HepG2 (cell line): ENCODE results near the gene ASPRV1. TPM values are rescaled to one million over a fixed set of nuclear protein-coding genes. Genes with fewer than 3 reads are reported as not detected.
A peak's percentile ranks its signal among the peaks of the same experiment; 100 is the strongest.

ENCODE experiments used
- ATAC-seq: fragments of 200-7000 bp; cut with Tn5 transposase; 3 replicates; pipeline ENCODE4 v1.9.1; 2020; ENCODE audit warnings: mild to moderate bottlenecking, moderate library complexity
- BruUV-seq: library from RNA; stranded (reverse); fragments of 400-500 nt; replicated peaks from 2 replicates; lab custom pipeline; 2021; lab: Mats Ljungman, UMichigan
- CTCF ChIA-PET: fragments of 300-600 bp; formaldehyde crosslinking; extraction: SDS; loops from one replicate; lab custom pipeline; 2021; ENCODE audit warnings: low total read pairs, inconsistent platforms, low intra/inter-chr PET ratio; lab: Yijun Ruan, JAX
- POLR2A ChIA-PET: fragments of 350-600 bp; sonication (Branson Sonifier 250); formaldehyde crosslinking; loops from one replicate; lab custom pipeline; 2020; ENCODE audit warnings: antibody characterized with exemption, inconsistent platforms; lab: Yijun Ruan, JAX
- DNase-seq: peaks from one replicate; pipeline ENCODE4 v3.0.0-alpha.2; 2015; ENCODE audit warnings: low spot score
- FAIRE-seq: peaks from 3 replicates; lab custom pipeline; 2011; peaks lifted over from hg19 to GRCh38; lab: Jason Lieb, UNC
- H2AFZ ChIP-seq: one replicate; pipeline ENCODE4 v1.6.1; 2011; ENCODE audit warnings: low read length, inconsistent platforms
- H3K27ac ChIP-seq: fragments of 300-600 bp; 3 replicates; pipeline ENCODE4 v1.8.0; 2011; ENCODE audit warnings: mixed run types, mild to moderate bottlenecking, mixed read lengths, low read length, inconsistent platforms; ENCODE audit not compliant: insufficient read depth; ENCODE audit errors: extremely low read length
- H3K27me3 ChIP-seq, 2 experiments: fragments of 200-600 bp in 1 of 2; 2 replicates in 1 of 2; 3 replicates in 1 of 2; pipeline versions ENCODE4 v1.6.0 to v1.8.0; 2011; ENCODE audit warnings: low read length in 2 of 2, mild to moderate bottlenecking in 2 of 2, moderate library complexity in 2 of 2, inconsistent platforms in 1 of 2; ENCODE audit not compliant: insufficient read depth in 2 of 2, control insufficient read depth in 1 of 2
- H3K36me3 ChIP-seq, 2 experiments: fragments of 200-600 bp in 1 of 2; replicated peaks in 1 of 2; 2 replicates in 1 of 2; 3 replicates in 1 of 2; pipeline versions ENCODE4 v1.5.1 to v1.8.0; 2011; ENCODE audit warnings: low read length in 2 of 2, inconsistent platforms in 1 of 2; ENCODE audit not compliant: insufficient read depth in 2 of 2, control insufficient read depth in 1 of 2
- H3K4me1 ChIP-seq: 2 replicates; pipeline ENCODE4 v1.5.1; 2012; ENCODE audit warnings: low read length, inconsistent platforms; ENCODE audit not compliant: insufficient read depth
- H3K4me2 ChIP-seq: 2 replicates; pipeline ENCODE4 v1.6.0; 2011; ENCODE audit warnings: low read depth, low read length, inconsistent platforms
- H3K4me3 ChIP-seq, 3 experiments: fragments of 200-600 bp in 1 of 3; sonication (generic), shearing (Covaris generic) in 1 of 3; replicated peaks in 1 of 3; 2 replicates each; pipeline ENCODE4 v1.5.1; 2011 to 2016; ENCODE audit warnings: low read length in 3 of 3, inconsistent platforms in 2 of 3, low read depth in 2 of 3, mild to moderate bottlenecking in 2 of 3, control low read depth in 1 of 3, mixed read lengths in 1 of 3; ENCODE audit not compliant: insufficient read depth in 1 of 3
- H3K79me2 ChIP-seq: one replicate; pipeline ENCODE4 v1.6.1; 2011; ENCODE audit warnings: low read length, inconsistent platforms; ENCODE audit not compliant: insufficient read depth
- H3K9ac ChIP-seq: 2 replicates; pipeline ENCODE4 v1.6.0; 2011; ENCODE audit warnings: mild to moderate bottlenecking, low read depth, low read length, inconsistent platforms; ENCODE audit not compliant: insufficient read depth
- H3K9me3 ChIP-seq: 2 replicates; pipeline ENCODE4 v1.5.1; 2012; ENCODE audit warnings: mild to moderate bottlenecking, low read length
- H4K20me1 ChIP-seq: 2 replicates; pipeline ENCODE4 v1.6.0; 2011; ENCODE audit warnings: inconsistent platforms, mild to moderate bottlenecking, low read length, moderate library complexity; ENCODE audit not compliant: insufficient read depth
- LRRFIP1 ChIP-seq: sonication (generic); formaldehyde crosslinking; conservative IDR thresholded peaks from 2 replicates; pipeline ENCODE4 v1.4.0; 2020; ENCODE audit warnings: missing genetic modification reagents
- MAFF ChIP-seq: IDR thresholded peaks from 2 replicates; pipeline ENCODE4 v1.6.1; 2011; ENCODE audit warnings: low read depth, low read length, improper control_type of control experiment
- MAFK ChIP-seq, 2 experiments: IDR thresholded peaks in 1 of 2; conservative IDR thresholded peaks in 1 of 2; 2 replicates each; pipeline ENCODE4 v1.6.1; 2011; ENCODE audit warnings: improper control_type of control experiment in 2 of 2, low read length in 2 of 2
- NR2F1 ChIP-seq, 2 experiments: fragments of 450-650 bp in 1 of 2; formaldehyde crosslinking in 1 of 2; IDR thresholded peaks; 2 replicates each; pipeline versions ENCODE4 v1.5.0 to v1.6.1; 2016 to 2020; ENCODE audit warnings: mild to moderate bottlenecking in 1 of 2, missing compliant biosample characterization in 1 of 2, missing genetic modification reagents in 1 of 2, moderate library complexity in 1 of 2
- POLR2AphosphoS2 ChIP-seq: IDR thresholded peaks from 2 replicates; pipeline ENCODE4 v1.6.1; 2011; ENCODE audit warnings: low read depth, low read length, improper control_type of control experiment
- PTBP1 ChIP-seq: fragments of 200-400 bp; formaldehyde crosslinking; IDR thresholded peaks from 2 replicates; pipeline ENCODE4 v1.6.1; 2018; ENCODE audit warnings: low read length, low read depth; ENCODE audit not compliant: poor library complexity, severe bottlenecking
- SNAPC4 ChIP-seq: sonication (generic); formaldehyde crosslinking; IDR thresholded peaks from 2 replicates; pipeline ENCODE4 v1.4.0; 2020; ENCODE audit warnings: mild to moderate bottlenecking, missing genetic modification reagents
- SRSF4 ChIP-seq: fragments of 200-400 bp; formaldehyde crosslinking; IDR thresholded peaks from one replicate; pipeline ENCODE4 v1.6.1; 2018; ENCODE audit warnings: mild to moderate bottlenecking, low read depth, low read length, moderate library complexity; ENCODE audit not compliant: poor library complexity, severe bottlenecking
- ZNF335 ChIP-seq: sonication (generic); formaldehyde crosslinking; IDR thresholded peaks from 2 replicates; pipeline ENCODE4 v1.4.0; 2020; ENCODE audit warnings: missing genetic modification reagents
- ZNF737 ChIP-seq: sonication (generic); formaldehyde crosslinking; IDR thresholded peaks from 2 replicates; pipeline ENCODE4 v1.5.0; 2020; ENCODE audit warnings: missing genetic modification reagents, mild to moderate bottlenecking, borderline replicate concordance
- WGBS: methylation state at CpG from one replicate; pipeline ENCODE4 v1.1.6; 2017; ENCODE audit warnings: low lambda C conversion rate; 5-methylcytosine and 5-hydroxymethylcytosine counted together
- in situ Hi-C: cut with HindIII; loops from 2 replicates; pipeline ENCODE4 v1.10.0; 2017; ENCODE audit warnings: low pct_unique_long_range_greater_than_20kb; ENCODE audit not compliant: extremely low pct_ligation_motif_present
- intact Hi-C: fragments of 100-400 bp; cut with micrococcal nuclease; formaldehyde crosslinking; loops from one replicate; pipeline ENCODE4 v1.10.0; 2022; ENCODE audit not compliant: unreplicated experiment
- polyA plus RNA-seq, 8 experiments: library from polyadenylated mRNA; depleted of rRNA in 3 of 8; stranded (reverse) in 7 of 8; unstranded in 1 of 8; fragments of >200 nt; fragmentation: Illumina TruSeq in 4 of 8; extraction: Trizol in 4 of 8; gene quantifications; 2 replicates each; pipeline versions ENCODE4 v1.2.1 to v1.2.3, GENCODE V29; 2011 to 2016; ENCODE audit warnings: low read depth in 4 of 8, missing spikeins in 1 of 8, mixed read lengths in 1 of 8; ENCODE audit not compliant: insufficient read depth in 1 of 8
- total RNA-seq, 5 experiments: library from RNA; depleted of rRNA; stranded (reverse); fragments of >200 nt; fragmentation: Illumina TruSeq; extraction: Trizol; gene quantifications; 2 replicates each; pipeline ENCODE4 v1.2.3, GENCODE V29; 2016; ENCODE audit warnings: low read depth in 1 of 5

ASPRV1 gene
- total and polyA plus RNA-seq, 2 of the 13 experiments (the other 11 are each of a cell fraction or from before 2014, with no cell fraction given) = 0.40 to 0.48 TPM

GRCh38 chr2:69936906-69937305 lies 24.5 kb downstream of the ASPRV1 start:
- Histone ChIP-seq H4K20me1 (no peaks in the 10 kb centered on the region), H3K9ac (no peak overlapping the region), H3K27me3 (no peaks in the 10 kb centered on the region), H3K79me2 (no peaks in the 10 kb centered on the region), H3K4me3 (no peak overlapping the region), H3K36me3 (peaks cover 22 to 53% of the 10 kb centered on the region in 2 experiments), H2AFZ (no peak overlapping the region), H3K9me3 (no peaks in the 10 kb centered on the region), H3K4me1 (peaks cover 43% of the 10 kb centered on the region), H3K27ac (no peak overlapping the region), H3K4me2 (no peak overlapping the region)
- FAIRE-seq = no peak
- intact Hi-C loops = no loop called here
- ATAC-seq = no peak
- WGBS = 95% methylated on average over 11 of the region's 11 CpGs
- no peak for DNase-seq
- ChIA-PET POLR2A (interaction anchor here (7.5 kb wide), 1 partner anchor 22 kb away, joined by 104 read pairs; the partner anchor contains the start of gene MXD1), CTCF (no interaction called here)
- in situ Hi-C loops = no loop called here
- no TSS peak for BruUV-seq
- TF ChIP-seq POLR2AphosphoS2 = no peak
- TF ChIP-seq NR2F1 (CRISPR knock-in tag; IDR thresholded peaks at IDR 0.05) = no peak
- TF ChIP-seq PTBP1 = no peak
- no peak for TF ChIP-seq LRRFIP1

GRCh38 chr2:69935011-69935410 lies 26.4 kb downstream of the ASPRV1 start:
- Histone ChIP-seq H3K4me3 (no peak overlapping the region), H3K4me1 (peaks cover 40% of the 10 kb centered on the region), H3K9ac (no peak overlapping the region), H3K9me3 (no peaks in the 10 kb centered on the region), H2AFZ (no peak overlapping the region), H3K27me3 (no peaks in the 10 kb centered on the region), H3K27ac (no peak overlapping the region), H3K79me2 (no peaks in the 10 kb centered on the region), H4K20me1 (no peaks in the 10 kb centered on the region), H3K4me2 (no peak overlapping the region), H3K36me3 (peaks cover 18 to 46% of the 10 kb centered on the region in 2 experiments)
- no peak for DNase-seq
- no peak for FAIRE-seq
- intact Hi-C loops = no loop called here
- in situ Hi-C loops = no loop called here
- CTCF ChIA-PET = no interaction called here
- WGBS = 96% methylated on average over 5 of the region's 5 CpGs
- no TSS peak for BruUV-seq
- no peak for ATAC-seq
- POLR2A ChIA-PET = interaction anchor here (1.1 to 7.5 kb wide), 3 partner anchors 11 to 20 kb away, joined by 3 to 104 read pairs (median 7); partner anchors contain the start of gene MXD1
- peak; percentile 88 for TF ChIP-seq MAFF
- no peak for TF ChIP-seq ZNF737 (CRISPR knock-in tag)
- TF ChIP-seq MAFK (conservative IDR thresholded peaks at IDR 0.05 in 1 of 2, IDR thresholded peaks at IDR 0.05 in 1 of 2; ENCODE audit: low read length in 2 of 2) = peak; percentile 86 to 90
- TF ChIP-seq SNAPC4 = no peak
- TF ChIP-seq SRSF4 = no peak
- no peak for TF ChIP-seq ZNF335 (CRISPR knock-in tag)
